HG02642 (cell line): ENCODE results near the gene PRPS1.
"Not testable (repeated sequence)": the region's sequence is repeated elsewhere in the genome, so short reads cannot be mapped to it uniquely, and the experiment has no call there.

ENCODE experiments used
- ATAC-seq: cut with Tn5 transposase; IDR thresholded peaks from one replicate; pipeline ENCODE4 v1.9.1; 2021; ENCODE audit warnings: mild to moderate bottlenecking; ENCODE audit not compliant: unreplicated experiment, poor library complexity

Gene PRPS1

GRCh38 chrX:107627838-107628661, at the start of gene PRPS1:
Gene PRPS1, plus strand, starts transcription at chrX:107628510. Its CDS starts 119 bp downstream, at chrX:107628629.
- peak; percentile 100 for ATAC-seq

GRCh38 chrX:107579956-107580355, 48.4 kb upstream of the PRPS1 start:
- no peak for ATAC-seq

GRCh38 chrX:107581923-107582322, 46.4 kb upstream of the PRPS1 start:
- ATAC-seq: no peak

GRCh38 chrX:107589243-107589642, 39.1 kb upstream of the PRPS1 start:
- no peak for ATAC-seq

- ATAC-seq: no peak
Measured at GRCh38 chrX:107596651-107597050, 31.7 kb upstream of the PRPS1 start.

- no peak for ATAC-seq
Measured at GRCh38 chrX:107597264-107597663, 31.0 kb upstream of the PRPS1 start.

GRCh38 chrX:107597791-107598190, 30.5 kb upstream of the PRPS1 start:
- ATAC-seq: no peak

- ATAC-seq: no peak
Measured at GRCh38 chrX:107599450-107599861, 28.9 kb upstream of the PRPS1 start.

- no peak for ATAC-seq
Measured at GRCh38 chrX:107600366-107600765, 27.9 kb upstream of the PRPS1 start.

- no peak for ATAC-seq
Measured at GRCh38 chrX:107601326-107601725, 27.0 kb upstream of the PRPS1 start.

GRCh38 chrX:107601759-107602158, 26.6 kb upstream of the PRPS1 start:
- ATAC-seq: no peak

GRCh38 chrX:107602694-107603239, 25.5 kb upstream of the PRPS1 start:
- no peak for ATAC-seq

- ATAC-seq: no peak
Measured at GRCh38 chrX:107603429-107604159, 24.7 kb upstream of the PRPS1 start.

GRCh38 chrX:107609061-107609460, 19.2 kb upstream of the PRPS1 start:
- ATAC-seq: not testable (repeated sequence)

GRCh38 chrX:107610667-107611066, 17.6 kb upstream of the PRPS1 start:
- no peak for ATAC-seq

GRCh38 chrX:107619885-107620322, 8.4 kb upstream of the PRPS1 start:
- ATAC-seq: no peak

GRCh38 chrX:107624893-107625292, 3.4 kb upstream of the PRPS1 start:
- no peak for ATAC-seq

GRCh38 chrX:107625739-107626138, 2.6 kb upstream of the PRPS1 start:
- ATAC-seq: no peak

GRCh38 chrX:107626481-107626880, 1.8 kb upstream of the PRPS1 start:
- ATAC-seq: no peak

GRCh38 chrX:107626916-107627315, 1.4 kb upstream of the PRPS1 start:
- no peak for ATAC-seq
